ENCODE data around the gene ZFP42.
"Not testable (repeated sequence)": the region's sequence is repeated elsewhere in the genome, so short reads cannot be mapped to it uniquely, and the experiment has no call there.

Gene ZFP42

DNA sequence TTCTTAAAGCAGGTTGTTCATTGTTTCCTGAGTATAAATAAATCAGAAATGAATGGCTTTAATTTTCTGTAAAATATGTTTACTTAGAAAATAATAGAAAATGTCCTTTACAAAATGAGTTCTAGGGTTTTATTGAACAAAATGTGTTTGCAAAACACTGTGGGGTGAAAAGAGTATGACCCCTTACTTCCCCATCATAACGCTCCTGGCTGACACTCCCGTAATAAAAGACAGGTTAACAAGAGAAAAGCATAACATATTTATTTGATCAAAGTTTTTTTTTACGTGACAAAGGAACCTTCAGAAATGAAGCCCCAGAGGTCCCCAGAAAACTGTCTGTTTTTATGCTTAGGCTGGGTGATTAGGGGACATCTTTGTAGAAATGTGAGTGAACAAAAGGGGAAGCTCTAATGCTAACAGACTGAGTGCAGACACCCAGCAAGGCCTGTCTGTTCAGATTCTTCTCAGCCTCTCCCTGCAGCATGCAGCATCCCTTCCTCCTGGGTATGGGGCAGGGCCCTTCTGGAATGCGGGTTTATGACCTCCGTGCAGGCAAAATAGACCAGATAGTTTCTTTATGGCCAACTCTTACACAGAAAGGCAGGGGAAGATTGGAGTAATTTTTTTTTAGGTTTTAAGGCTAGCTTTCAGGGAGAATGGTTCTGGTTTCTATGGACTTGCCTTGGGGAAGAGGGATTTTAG is 26.1 kb downstream of the ZFP42 start:
- DNase-seq (ENCODE audit: low read depth in 2 of 2), result no peak

DNA sequence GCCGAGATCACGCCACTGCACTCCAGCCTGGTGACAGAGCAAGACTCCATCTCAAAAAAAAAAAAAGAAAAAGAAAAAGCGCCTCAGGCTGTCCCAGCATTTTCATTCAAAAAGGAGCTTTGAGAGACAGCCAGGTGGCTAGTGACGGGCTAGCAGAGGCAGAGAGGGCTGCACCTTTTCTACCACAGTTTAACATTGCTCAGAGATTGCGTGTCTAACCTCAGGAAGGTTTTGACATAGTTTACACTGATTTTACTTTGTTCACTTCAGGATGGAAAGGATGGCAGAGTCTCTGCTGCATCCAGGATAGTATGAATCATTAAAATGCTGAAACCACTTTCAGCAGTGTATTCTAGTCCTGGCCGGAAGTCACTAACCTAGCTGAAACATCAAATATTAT is 28.1 kb downstream of the ZFP42 start:
- no peak for DNase-seq (ENCODE audit: low read depth in 2 of 2)

DNA sequence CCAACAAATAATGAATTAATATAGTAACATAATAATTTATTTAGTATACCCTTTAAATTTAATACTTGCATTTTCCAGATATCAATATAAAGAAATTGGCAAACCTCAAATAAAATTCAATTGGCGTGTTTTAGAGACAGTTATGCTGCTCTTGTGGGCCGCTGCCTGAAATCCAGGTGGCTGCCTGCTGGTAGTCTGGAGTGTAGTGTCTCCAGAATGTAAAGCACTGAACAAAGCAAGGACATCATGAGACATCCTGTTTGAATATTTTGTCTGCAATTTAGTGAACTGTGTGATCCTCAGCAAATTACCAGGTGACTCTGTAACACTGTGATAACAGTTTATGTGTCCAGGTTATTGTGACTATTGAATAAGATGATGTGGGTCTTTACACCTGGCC is 29.9 kb downstream of the ZFP42 start:
- DNase-seq (ENCODE audit: low read depth in 2 of 2), result no peak

DNA sequence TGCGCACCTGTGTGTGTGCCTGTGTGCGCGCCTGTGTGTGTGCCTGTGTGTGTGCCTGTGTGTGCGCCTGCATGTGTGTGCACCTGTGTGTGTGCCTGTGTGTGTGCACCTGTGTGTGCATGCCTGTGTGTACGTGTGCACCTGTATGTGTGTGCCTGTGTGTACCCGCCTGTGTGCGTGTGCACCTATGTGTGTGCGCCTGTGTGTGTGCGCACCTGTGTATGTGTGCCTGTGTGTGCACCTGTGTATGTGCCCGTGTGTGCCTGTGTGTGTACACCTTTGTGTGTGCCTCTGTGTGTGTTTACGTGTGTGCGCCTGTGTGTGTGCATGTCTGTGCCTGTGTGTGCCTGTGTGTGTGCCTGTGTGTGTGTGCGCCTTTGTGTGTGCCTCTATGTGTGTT is 33.5 kb downstream of the ZFP42 start:
- DNase-seq (ENCODE audit: low read depth in 2 of 2), result no peak

DNA sequence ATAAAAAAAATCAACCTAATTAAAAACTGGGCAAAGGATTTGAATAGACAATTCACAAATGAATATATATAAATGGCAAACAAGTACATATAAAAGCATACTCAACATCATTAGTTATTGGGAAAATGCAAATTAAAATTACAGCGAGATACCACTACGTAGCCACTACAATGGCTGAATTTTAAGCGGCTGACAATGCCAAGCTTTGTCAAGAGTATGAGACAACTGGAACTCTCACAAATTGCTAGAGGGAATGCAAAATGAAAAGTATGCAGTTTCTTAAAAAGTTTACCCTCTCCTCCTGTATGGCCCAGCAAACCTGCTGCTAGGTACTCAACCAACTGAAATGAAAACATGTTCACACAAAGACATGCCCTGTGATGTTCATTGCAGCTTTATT is 34.8 kb downstream of the ZFP42 start:
- DNase-seq (ENCODE audit: low read depth in 2 of 2), result no peak

DNA sequence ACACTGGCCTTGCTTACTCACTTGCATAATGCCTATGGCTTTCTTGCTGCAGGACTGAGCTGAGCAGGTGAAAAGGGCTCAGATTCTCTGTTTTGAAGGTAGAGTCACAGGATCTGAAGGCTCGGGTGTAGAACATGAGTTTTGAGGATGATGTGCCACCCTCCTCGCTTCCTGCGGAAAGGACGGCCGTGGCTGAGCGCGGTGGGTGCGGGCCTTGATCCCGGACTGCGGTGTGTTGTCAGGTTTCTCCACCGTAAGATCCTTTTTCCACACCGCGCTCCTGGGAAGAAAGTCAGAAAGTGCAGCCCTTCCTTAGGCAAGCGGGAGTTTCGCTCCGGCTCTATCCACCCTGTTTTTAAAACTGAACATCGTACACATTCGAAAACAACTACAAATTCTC is 36.2 kb downstream of the ZFP42 start:
- DNase-seq (ENCODE audit: low read depth in 2 of 2), result no peak

DNA sequence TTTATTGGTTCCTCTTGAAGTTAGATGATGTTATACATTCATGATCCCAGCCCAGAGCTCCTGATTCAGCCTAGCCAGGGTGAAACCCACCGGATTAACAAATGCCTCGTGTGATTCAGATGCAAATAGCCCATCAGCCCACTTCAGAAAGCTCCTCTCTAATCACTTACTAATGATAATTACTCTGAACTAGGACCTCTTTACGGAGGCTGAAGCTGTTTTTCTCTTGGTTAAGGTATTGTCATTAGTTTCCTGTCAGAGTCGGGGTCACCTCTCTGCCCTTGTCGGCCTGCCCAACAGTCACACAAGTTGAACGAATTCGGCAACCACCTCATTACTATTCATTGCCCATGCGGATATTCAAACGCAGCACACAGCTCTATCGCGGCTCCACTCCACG is 36.6 kb downstream of the ZFP42 start:
- no peak for DNase-seq (ENCODE audit: low read depth in 2 of 2)

DNA sequence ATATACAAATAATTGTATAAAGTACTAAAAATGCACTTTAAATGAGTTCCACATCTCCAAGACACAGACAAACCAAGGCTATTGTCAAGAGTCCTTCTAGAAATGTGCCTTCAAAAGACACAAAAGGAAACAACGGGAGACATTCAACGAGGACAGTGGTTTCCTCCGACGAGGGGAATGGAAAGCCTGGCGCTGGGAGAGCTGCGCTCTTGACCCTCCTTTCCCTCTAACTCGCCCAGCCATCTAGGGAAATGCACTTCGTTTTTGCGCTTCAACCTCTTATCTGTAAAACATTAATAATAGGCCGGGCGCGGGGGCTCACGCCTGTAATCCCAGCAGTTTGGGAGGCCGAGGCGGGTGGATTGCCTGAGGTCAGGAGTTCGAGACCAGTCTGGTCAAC is 37.0 kb downstream of the ZFP42 start:
- no peak for DNase-seq (ENCODE audit: low read depth in 2 of 2)

DNA sequence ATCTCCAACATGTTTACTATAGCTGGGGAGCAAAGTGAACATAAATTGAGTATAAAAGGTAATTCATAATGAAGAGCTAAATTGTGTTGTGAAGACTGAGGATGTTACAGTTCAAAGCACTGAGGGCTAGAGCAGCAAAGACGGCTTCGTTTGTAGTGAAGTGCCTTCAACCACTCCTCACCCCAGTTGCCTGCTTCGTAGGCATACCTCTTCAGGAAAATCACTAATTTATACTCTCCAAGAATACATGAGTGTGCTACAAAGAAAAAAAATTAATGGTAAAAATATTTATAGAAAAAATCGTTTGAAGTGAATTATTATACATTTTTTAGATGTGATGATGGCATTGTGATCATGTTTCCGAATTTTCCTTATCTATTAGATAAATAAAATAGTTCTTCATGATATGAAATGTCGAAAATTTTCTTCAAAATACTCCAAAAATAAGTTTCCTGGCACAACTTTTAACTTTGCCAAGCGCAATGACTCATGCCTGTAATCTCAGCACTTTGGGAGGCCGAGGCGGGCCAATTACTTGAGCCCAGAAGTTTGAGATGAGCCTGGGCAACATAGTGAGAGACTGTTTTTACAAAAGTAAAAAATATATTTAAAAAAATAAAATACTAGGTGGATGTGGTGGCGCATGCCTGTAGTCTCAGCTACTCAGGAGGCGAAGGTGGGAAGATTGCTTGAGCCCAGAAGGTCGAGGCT is 41.6 kb downstream of the ZFP42 start:
- no peak for DNase-seq (ENCODE audit: low read depth in 2 of 2)

DNA sequence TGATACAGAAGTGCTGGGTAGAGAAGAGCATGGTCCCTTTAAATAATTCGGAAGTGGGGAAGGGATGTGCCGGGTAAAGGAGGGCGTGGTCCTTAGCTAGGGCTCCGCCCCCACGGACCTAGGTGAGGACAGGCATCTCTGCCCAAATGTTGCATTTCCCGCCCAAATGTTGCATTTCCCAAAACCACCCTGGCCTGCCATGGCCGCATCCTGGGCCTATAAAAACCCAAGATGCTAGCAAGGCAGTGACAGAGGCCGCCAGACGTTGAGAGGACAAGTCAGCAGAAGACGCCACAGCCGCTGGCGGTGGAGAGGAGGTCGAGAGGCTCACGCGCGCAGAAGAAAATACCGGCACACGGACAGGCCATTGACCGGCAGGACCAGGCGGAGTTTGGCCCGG is 46.1 kb downstream of the ZFP42 start:
- DNase-seq (ENCODE audit: low read depth in 2 of 2), result no peak

DNA sequence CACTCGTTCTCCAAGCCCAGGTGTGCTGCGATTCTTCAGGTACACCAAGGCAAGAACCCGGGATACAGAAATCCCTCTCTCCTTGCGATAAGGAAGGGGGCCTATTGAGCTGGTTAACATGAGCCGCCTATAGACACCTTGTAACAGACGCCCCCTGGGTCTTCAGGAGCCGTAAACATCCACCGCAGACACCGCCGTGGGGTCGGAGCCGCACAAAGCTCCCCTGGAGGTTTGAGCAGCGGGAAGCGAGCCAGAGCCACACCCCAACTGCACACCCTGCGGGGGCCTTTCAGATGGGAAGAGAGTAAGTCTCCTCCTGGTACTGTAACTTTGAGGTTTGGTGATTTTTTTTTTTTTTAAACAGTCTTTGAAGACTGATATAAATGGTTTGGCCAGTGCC is 46.6 kb downstream of the ZFP42 start:
- DNase-seq (ENCODE audit: low read depth in 2 of 2), result no peak

DNA sequence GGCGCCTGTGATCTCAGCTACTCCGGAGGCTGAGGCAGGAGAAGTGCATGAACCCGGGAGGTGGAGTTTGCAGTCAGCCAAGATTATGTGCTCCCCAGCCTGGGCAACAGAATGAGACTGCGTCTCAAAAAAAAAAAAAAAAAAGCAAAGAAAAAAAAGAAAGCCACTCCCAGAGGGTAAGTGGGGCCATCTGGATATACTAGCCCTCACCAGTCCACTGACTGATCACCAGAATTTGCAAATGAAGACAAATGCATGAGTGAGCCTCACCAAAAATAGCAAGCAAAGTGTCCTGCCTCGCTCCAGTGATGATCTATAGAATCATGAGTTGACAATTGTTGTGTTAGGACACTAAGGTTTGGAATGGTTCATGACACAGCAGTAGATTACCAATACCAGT is 47.6 kb downstream of the ZFP42 start:
- DNase-seq (ENCODE audit: low read depth in 2 of 2), result no peak

DNA sequence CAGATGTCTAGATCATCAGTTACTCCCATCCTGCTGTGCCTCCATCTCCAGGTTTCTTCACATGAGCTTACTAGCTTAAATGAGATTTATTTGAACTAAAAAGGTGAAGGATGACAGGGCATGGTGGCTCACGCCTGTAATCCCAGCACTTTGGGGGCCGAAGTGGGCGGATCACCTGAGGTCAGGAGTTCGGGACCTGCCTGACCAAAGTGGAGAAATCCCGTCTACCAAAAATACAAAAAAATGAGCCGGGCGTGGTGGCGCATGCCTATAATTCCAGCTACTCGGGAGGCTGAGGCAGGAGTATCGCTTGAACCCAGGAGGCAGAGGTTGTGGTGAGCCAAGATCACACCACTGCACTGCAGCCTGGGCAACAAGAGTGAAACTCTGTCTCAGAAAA is 49.9 kb downstream of the ZFP42 start:
- DNase-seq (ENCODE audit: low read depth in 2 of 2), result not testable (repeated sequence)

DNA sequence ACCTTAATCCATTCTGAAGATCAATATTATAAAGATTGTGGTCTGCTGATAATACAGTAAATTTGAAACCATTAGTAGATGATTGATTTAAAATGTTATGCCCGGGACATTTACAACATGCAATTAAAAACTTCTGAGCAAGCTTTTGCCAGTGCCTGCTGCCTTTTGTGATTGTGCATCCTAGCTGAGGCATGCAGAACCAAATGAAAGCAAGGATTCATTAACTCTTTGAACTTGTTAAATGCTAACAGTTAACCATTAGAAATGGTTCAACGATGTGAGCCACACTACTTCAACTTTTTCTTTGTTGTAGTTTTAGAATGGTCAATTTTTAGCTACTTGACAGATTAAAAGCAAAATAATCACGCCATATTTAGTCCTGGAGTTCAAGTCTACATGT is 51.1 kb downstream of the ZFP42 start:
- no peak for DNase-seq (ENCODE audit: low read depth in 2 of 2)

DNA sequence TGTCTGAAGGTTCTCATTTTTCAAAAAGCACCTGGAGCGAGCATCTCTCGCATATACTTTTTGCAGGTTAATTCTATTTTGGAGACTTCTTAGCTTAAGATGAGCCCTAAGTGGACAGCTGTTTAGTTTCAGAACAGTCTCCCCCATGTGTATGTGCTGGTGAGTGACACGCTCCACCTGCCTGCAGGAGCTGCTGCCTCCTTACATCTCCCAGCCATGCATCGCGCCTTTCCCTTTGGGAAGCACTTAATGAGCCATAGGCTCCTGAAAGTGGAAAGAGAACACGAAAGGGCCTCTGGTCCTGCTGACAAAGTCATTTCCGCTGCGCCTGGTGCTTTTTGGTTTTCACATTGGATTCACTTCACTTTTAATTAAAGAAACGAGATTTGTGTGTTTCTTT is 57.7 kb downstream of the ZFP42 start:
- DNase-seq (ENCODE audit: low read depth in 2 of 2), result no peak

Measured in stimulated activated CD8-positive, alpha-beta memory T cell treated with anti-CD3 and anti-CD28 coated beads, Interleukin-15, amount 100 ng/mL, for 48 hours (primary cell).